Transverse colon (tissue), 4 donors: Measurements from ENCODE around the gene PTPMT1. TPM values are rescaled to one million over a fixed set of nuclear protein-coding genes. Genes with fewer than 3 reads are reported as not detected.
"Not testable (repeated sequence)": the region's sequence is repeated elsewhere in the genome, so short reads cannot be mapped to it uniquely, and the experiment has no call there.

Experiments used
- DNase-seq: peaks from one replicate; pipeline ENCODE4 v3.0.0-alpha.2; 2019
- H3K27ac ChIP-seq, 4 donors: fragments of 200-600 bp; sonication (generic); 2 replicates each; pipeline ENCODE4 v1.5.1; 2016 to 2018; ENCODE audit warnings: inconsistent platforms in 4 of 4
- H3K27me3 ChIP-seq: fragments of 200-600 bp; sonication (generic); 2 replicates; pipeline ENCODE4 v1.5.1; 2017; ENCODE audit warnings: inconsistent platforms
- H3K36me3 ChIP-seq, 4 donors: fragments of 200-600 bp; sonication (generic); 2 replicates each; pipeline ENCODE4 v1.5.1; 2017 to 2019; ENCODE audit warnings: inconsistent platforms in 4 of 4
- H3K4me1 ChIP-seq, 4 donors: fragments of 200-600 bp; sonication (generic); 2 replicates each; pipeline ENCODE4 v1.5.1; 2017 to 2020; ENCODE audit warnings: inconsistent platforms in 4 of 4
- H3K4me3 ChIP-seq, 4 donors: fragments of 200-600 bp; sonication (generic); 1 replicate in 1 of 4; 2 replicates in 3 of 4; pipeline versions ENCODE4 v1.5.1 to v1.6.1; 2017 to 2019; ENCODE audit warnings: inconsistent platforms in 4 of 4
- H3K9me3 ChIP-seq, 2 donors: fragments of 200-600 bp; sonication (generic); 2 replicates each; pipeline ENCODE4 v1.5.1; 2017 to 2019; ENCODE audit warnings: inconsistent platforms in 2 of 2
- EP300 ChIP-seq: sonication (generic); formaldehyde crosslinking; IDR thresholded peaks from one replicate; pipeline ENCODE4 v1.6.1; 2017; ENCODE audit warnings: antibody characterized with exemption, low read depth
- POLR2A ChIP-seq: fragments of 450-650 bp; IDR thresholded peaks from one replicate; pipeline ENCODE4 v1.6.1; 2016; ENCODE audit warnings: antibody characterized with exemption, mild to moderate bottlenecking, moderate library complexity
- POLR2AphosphoS5 ChIP-seq, 3 donors: sonication (generic); formaldehyde crosslinking; IDR thresholded peaks; one replicate each; pipeline ENCODE4 v1.6.1; 2016; ENCODE audit warnings: antibody characterized with exemption in 3 of 3
- WGBS, 2 donors: methylation state at CpG; one replicate each; pipeline ENCODE4 v1.1.5; 2018; ENCODE audit warnings: low coverage in 1 of 2; 5-methylcytosine and 5-hydroxymethylcytosine counted together
- in situ Hi-C, 4 donors: fragments of 200-750 bp; cut with MboI; loops; one replicate each; pipeline versions ENCODE4 v1.15.0 to v1.15.1; 2017; ENCODE audit warnings: low sequenced_read_pairs in 3 of 4, low pct_ligation_motif_present in 1 of 4, low pct_unique_long_range_greater_than_20kb in 1 of 4
- intact Hi-C: fragments of 100-400 bp; cut with DNase I; formaldehyde crosslinking; loops from one replicate; pipeline ENCODE4 v1.15.1; 2023; ENCODE audit warnings: low total_unique reads
- total RNA-seq, 4 donors: library from RNA; depleted of rRNA; stranded (reverse); fragments of >200 nt; gene quantifications; one replicate each; pipeline ENCODE4 v1.1.0, GENCODE V29; 2016
- TF ChIP-seq, protein P1 (sequence below), 5 experiments: fragments of 200-600 bp in 3 of 5; fragments of 450-650 bp in 2 of 5; sonication (generic) in 3 of 5; IDR thresholded peaks; 1 replicate in 2 of 5; 2 replicates in 3 of 5; pipeline ENCODE4 v1.5.1; 2016 to 2017; ENCODE audit warnings: antibody characterized with exemption in 5 of 5, inconsistent platforms in 3 of 5, mild to moderate bottlenecking in 2 of 5, moderate library complexity in 1 of 5

The PTPMT1 gene
- total RNA-seq, 4 donors from 2014 or later = 19.1 to 79.1 (median 74.1) TPM

DNA sequence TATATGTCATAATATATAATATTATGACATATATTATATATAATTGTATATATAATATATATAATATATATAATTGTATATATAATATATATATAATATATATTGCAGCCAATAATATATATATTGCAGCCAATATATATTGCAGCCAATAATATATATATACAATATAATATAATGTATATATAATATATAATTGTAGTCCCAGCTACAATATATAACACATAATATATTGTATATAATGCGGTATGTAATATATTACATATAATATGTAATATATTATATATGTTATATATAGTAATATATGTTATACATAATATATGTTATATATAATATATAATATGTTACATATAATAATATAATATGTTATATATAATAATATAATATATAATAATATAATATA lies 6.7 kb upstream of the PTPMT1 start:
- H3K9me3 ChIP-seq = no peaks in the 10 kb centered on the region
- no peaks in the 10 kb centered on the region for H3K27me3 ChIP-seq
- no peak overlapping the region for H3K4me3 ChIP-seq
- H3K27ac ChIP-seq = no peak overlapping the region
- 100% methylated on average over 1 of the region's 1 CpG; no CpG with 5 or more reads in 1 of the 2 donors for WGBS, 2 donors
- H3K4me1 ChIP-seq = peaks cover 0 to 6% (median 0%) of the 10 kb centered on the region in 4 donors
- no peaks in the 10 kb centered on the region for H3K36me3 ChIP-seq
- in situ Hi-C loops (loop anchor here in 1 of 4 donors (25.0 kb wide), 1 partner anchor 96 kb away; no protein-coding TSS in a partner anchor), intact Hi-C loops (no loop called here)
- TF ChIP-seq POLR2A (no peak), EP300 (no peak), POLR2AphosphoS5 (IDR thresholded peaks at IDR 0.05) (no peak)
- TF ChIP-seq, protein P1, sequence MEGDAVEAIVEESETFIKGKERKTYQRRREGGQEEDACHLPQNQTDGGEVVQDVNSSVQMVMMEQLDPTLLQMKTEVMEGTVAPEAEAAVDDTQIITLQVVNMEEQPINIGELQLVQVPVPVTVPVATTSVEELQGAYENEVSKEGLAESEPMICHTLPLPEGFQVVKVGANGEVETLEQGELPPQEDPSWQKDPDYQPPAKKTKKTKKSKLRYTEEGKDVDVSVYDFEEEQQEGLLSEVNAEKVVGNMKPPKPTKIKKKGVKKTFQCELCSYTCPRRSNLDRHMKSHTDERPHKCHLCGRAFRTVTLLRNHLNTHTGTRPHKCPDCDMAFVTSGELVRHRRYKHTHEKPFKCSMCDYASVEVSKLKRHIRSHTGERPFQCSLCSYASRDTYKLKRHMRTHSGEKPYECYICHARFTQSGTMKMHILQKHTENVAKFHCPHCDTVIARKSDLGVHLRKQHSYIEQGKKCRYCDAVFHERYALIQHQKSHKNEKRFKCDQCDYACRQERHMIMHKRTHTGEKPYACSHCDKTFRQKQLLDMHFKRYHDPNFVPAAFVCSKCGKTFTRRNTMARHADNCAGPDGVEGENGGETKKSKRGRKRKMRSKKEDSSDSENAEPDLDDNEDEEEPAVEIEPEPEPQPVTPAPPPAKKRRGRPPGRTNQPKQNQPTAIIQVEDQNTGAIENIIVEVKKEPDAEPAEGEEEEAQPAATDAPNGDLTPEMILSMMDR (IDR thresholded peaks at IDR 0.05) = no peak
- no peak for DNase-seq

DNA sequence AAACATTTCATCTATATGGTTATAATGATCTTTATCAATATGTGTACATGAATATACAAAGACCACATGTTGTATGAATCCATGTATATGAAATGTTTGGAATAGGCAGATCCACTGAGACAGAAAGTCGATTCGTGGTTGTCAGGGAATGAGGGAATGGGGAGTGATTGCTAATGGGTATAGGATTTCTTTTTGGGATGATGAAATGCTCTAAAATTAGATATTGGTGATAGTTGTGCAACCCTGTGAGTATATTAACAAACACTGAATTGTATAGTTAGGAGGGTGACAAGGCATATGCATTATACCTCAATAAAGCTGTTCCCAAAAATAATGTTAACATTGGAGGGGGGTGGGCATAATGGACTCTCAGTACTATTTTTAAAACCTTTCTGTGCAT lies 5.0 kb upstream of the PTPMT1 start:
- in situ Hi-C loops (loop anchor here in 1 of 4 donors (25.0 kb wide), 1 partner anchor 98 kb away; no protein-coding TSS in a partner anchor), intact Hi-C loops (no loop called here)
- TF ChIP-seq POLR2AphosphoS5 (IDR thresholded peaks at IDR 0.05) = no peak
- no peak for TF ChIP-seq EP300
- TF ChIP-seq, protein P1 (IDR thresholded peaks at IDR 0.05) = no peak
- no peak for TF ChIP-seq POLR2A
- H3K27ac ChIP-seq = no peak overlapping the region
- H3K36me3 ChIP-seq = no peaks in the 10 kb centered on the region
- H3K4me1 ChIP-seq = peaks cover 0 to 14% (median 7%) of the 10 kb centered on the region in 4 donors
- H3K9me3 ChIP-seq = no peaks in the 10 kb centered on the region
- H3K4me3 ChIP-seq = no peak overlapping the region
- no peaks in the 10 kb centered on the region for H3K27me3 ChIP-seq
- 100% methylated on average over 2 of the region's 2 CpGs for WGBS, 2 donors
- DNase-seq = no peak

GRCh38 chr11:47562393-47562792 lies 3.0 kb upstream of the PTPMT1 start:
- H3K4me1 ChIP-seq = peaks cover 0 to 20% (median 9%) of the 10 kb centered on the region in 4 donors
- H3K9me3 ChIP-seq, H3K27me3 ChIP-seq, H3K4me3 ChIP-seq, DNase-seq, intact Hi-C loops, H3K36me3 ChIP-seq, H3K27ac ChIP-seq: not testable (repeated sequence)
- WGBS, 2 donors = 94 to 96% methylated on average over 3 to 4 of the region's 4 CpGs
- in situ Hi-C loops = loop anchor here in 1 of 4 donors (25.0 kb wide), 1 partner anchor 100 kb away; no protein-coding TSS in a partner anchor

DNA sequence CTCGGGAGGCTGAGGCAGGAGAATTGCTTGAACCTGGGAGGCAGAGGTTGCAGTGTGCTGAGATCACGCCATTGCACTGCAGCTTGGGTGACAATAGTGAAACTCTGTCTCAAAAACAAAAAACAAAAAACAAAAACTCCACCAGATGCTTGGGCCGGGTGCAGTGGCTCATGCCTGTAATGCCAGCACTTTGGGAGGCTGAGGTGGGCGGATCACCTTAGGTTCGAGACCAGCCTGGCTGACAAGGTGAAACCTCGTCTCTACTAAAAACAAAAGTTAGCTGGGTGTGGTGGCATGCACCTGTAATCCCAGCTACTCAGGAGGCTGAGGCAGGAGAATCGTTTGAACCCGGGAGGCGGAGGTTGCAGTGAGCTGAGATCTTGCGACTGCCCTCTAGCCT lies 1.0 kb upstream of the PTPMT1 start:
- H3K4me1 ChIP-seq = peaks cover 0 to 20% (median 9%) of the 10 kb centered on the region in 4 donors
- H3K9me3 ChIP-seq, H3K4me3 ChIP-seq, H3K36me3 ChIP-seq, DNase-seq, intact Hi-C loops, H3K27me3 ChIP-seq, H3K27ac ChIP-seq: not testable (repeated sequence)
- in situ Hi-C loops = loop anchor here in 1 of 4 donors (25.0 kb wide), 1 partner anchor 102 kb away; no protein-coding TSS in a partner anchor
- WGBS, 2 donors = 81 to 82% methylated on average over 10 of the region's 10 CpGs

- TF ChIP-seq, protein P1 (IDR thresholded peaks at IDR 0.05) = no peak
- TF ChIP-seq EP300 (no peak), POLR2A (no peak), POLR2AphosphoS5 (IDR thresholded peaks at IDR 0.05) (no peak)
- Histone ChIP-seq H3K27ac (peak overlapping the region; percentile 78 to 85 (median 82)), H3K36me3 (no peaks in the 10 kb centered on the region), H3K4me3 (peak overlapping the region; percentile 71 to 91 (median 76)), H3K9me3 (no peaks in the 10 kb centered on the region), H3K4me1 (peaks cover 0 to 20% (median 9%) of the 10 kb centered on the region in 4 donors), H3K27me3 (no peaks in the 10 kb centered on the region)
- in situ Hi-C loops = loop anchor here in 1 of 4 donors (25.0 kb wide), 1 partner anchor 103 kb away; no protein-coding TSS in a partner anchor
- intact Hi-C loops = no loop called here
- DNase-seq = no peak
- 9 to 100% methylated on average over 1 to 11 of the region's 11 CpGs for WGBS, 2 donors
Observed at GRCh38 chr11:47564933-47565339, 463 bp upstream of the PTPMT1 start.
